Measurements from ENCODE around the gene WNT9A.

- TF ChIP-seq CTCF (IDR thresholded peaks at IDR 0.05; ENCODE audit: insufficient read depth, low read length), result no peak
- TF ChIP-seq GABPA (IDR thresholded peaks at IDR 0.05; ENCODE audit: low read depth), result no peak
Observed at GRCh38 chr1:227953022-227953412, 5.3 kb upstream of the WNT9A start.
